ENCODE data around the gene SIRT7.

SIRT7 gene

GRCh38 chr17:81942167-81942553 is 24.2 kb upstream of the SIRT7 start:
- no peak overlapping the region for H2AFZ ChIP-seq (ENCODE audit: insufficient read depth, low read length, poor library complexity)
- H3K79me1 ChIP-seq (ENCODE audit: low read length): peaks cover 3% of the 10 kb centered on the region
- no peak overlapping the region for H2BK12ac ChIP-seq (ENCODE audit: low read length)
- no peaks in the 10 kb centered on the region for H3K27me3 ChIP-seq (ENCODE audit: insufficient read depth, low read length)
- H4K91ac ChIP-seq (ENCODE audit: low read depth, low read length): no peak overlapping the region
- no peak overlapping the region for H2BK120ac ChIP-seq (ENCODE audit: insufficient read depth, low read length, poor library complexity)
- no peak overlapping the region for H3K4me2 ChIP-seq (ENCODE audit: low read length)
- no peak overlapping the region for H4K12ac ChIP-seq (ENCODE audit: low read depth, low read length)
- no peak overlapping the region for H4K8ac ChIP-seq (ENCODE audit: low read depth, low read length)
- H3K4me1 ChIP-seq (ENCODE audit: control insufficient read depth in 1 of 2, insufficient read depth in 2 of 2, low read length in 2 of 2): no peaks in the 10 kb centered on the region
- WGBS (ENCODE audit: extremely low coverage, insufficient coverage, insufficient read length): no CpG with 5 or more reads among the region's 12 CpGs
- no peak overlapping the region for H2AK5ac ChIP-seq (ENCODE audit: low read length)
- DNase-seq: no peak
- no peak overlapping the region for H3K18ac ChIP-seq (ENCODE audit: low read length)
- no peak overlapping the region for H3K27ac ChIP-seq (ENCODE audit: low read depth, low read length)
- no peaks in the 10 kb centered on the region for H3K36me3 ChIP-seq (ENCODE audit: control insufficient read depth in 1 of 2, insufficient read depth in 2 of 2, low read length in 2 of 2)
- no peak overlapping the region for H2BK5ac ChIP-seq (ENCODE audit: low read depth, low read length, poor library complexity)
- no peak overlapping the region for H3K4me3 ChIP-seq (ENCODE audit: low read depth, low read length)
- no peak overlapping the region for H3K9ac ChIP-seq (ENCODE audit: low read length)
- H3K79me2 ChIP-seq (ENCODE audit: control insufficient read depth, insufficient read depth, low read length, poor library complexity): no peaks in the 10 kb centered on the region
- no peaks in the 10 kb centered on the region for H3K9me3 ChIP-seq (ENCODE audit: insufficient read depth, low read depth, low read length)
- H3K23ac ChIP-seq (ENCODE audit: low read length): no peak overlapping the region
- no peak overlapping the region for H3K14ac ChIP-seq (ENCODE audit: low read length)
- H3K4ac ChIP-seq (ENCODE audit: low read depth, low read length): no peak overlapping the region

DNA sequence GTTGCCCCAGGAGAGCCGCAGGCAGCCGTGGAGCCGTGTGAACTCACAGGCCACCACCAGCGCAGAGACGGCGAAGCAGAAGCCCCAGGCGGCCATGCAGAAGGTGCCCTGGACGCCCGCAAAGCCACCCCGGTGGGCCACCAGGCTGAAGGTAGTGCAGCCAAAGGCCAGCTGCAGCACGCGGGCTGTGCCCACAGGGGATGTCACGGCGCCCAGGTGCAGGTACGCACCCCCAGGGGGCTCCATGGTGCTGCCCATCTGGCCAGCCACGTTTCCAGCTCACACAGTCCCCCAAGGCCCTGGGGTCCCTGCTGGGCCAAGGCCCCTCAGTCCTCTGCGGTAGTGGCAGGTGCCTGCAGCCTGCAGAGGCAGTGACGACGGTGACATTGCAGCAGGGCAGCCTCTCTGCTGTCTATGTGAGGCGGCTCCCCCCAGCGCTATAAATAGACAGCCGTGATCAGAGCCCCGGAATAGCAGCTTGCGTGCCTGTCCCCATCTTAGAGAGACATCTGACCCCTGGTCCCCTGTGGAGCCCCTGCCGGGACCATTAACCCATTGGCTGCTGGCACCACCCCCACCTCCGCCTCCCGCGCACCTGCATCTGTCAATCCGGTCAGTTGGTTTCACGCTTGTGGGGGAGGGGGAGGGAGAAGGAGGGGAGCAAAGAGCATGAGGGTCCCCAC is 23.6 kb upstream of the SIRT7 start:
- H3K79me2 ChIP-seq (ENCODE audit: control insufficient read depth, insufficient read depth, low read length, poor library complexity): peaks cover 4% of the 10 kb centered on the region
- no peak overlapping the region for H2AK5ac ChIP-seq (ENCODE audit: low read length)
- H2BK120ac ChIP-seq (ENCODE audit: insufficient read depth, low read length, poor library complexity): no peak overlapping the region
- no peak overlapping the region for H3K27ac ChIP-seq (ENCODE audit: low read depth, low read length)
- H3K18ac ChIP-seq (ENCODE audit: low read length): no peak overlapping the region
- no peak overlapping the region for H3K23ac ChIP-seq (ENCODE audit: low read length)
- no peak overlapping the region for H4K12ac ChIP-seq (ENCODE audit: low read depth, low read length)
- H2BK5ac ChIP-seq (ENCODE audit: low read depth, low read length, poor library complexity): no peak overlapping the region
- no peak overlapping the region for H3K4ac ChIP-seq (ENCODE audit: low read depth, low read length)
- peaks cover 7% of the 10 kb centered on the region for H3K79me1 ChIP-seq (ENCODE audit: low read length)
- H3K4me2 ChIP-seq (ENCODE audit: low read length): no peak overlapping the region
- no peak overlapping the region for H3K14ac ChIP-seq (ENCODE audit: low read length)
- H3K27me3 ChIP-seq (ENCODE audit: insufficient read depth, low read length): no peaks in the 10 kb centered on the region
- no peak overlapping the region for H4K8ac ChIP-seq (ENCODE audit: low read depth, low read length)
- no peak overlapping the region for H4K91ac ChIP-seq (ENCODE audit: low read depth, low read length)
- no peaks in the 10 kb centered on the region for H3K36me3 ChIP-seq (ENCODE audit: control insufficient read depth in 1 of 2, insufficient read depth in 2 of 2, low read length in 2 of 2)
- no peak overlapping the region for H2AFZ ChIP-seq (ENCODE audit: insufficient read depth, low read length, poor library complexity)
- no peak overlapping the region for H2BK12ac ChIP-seq (ENCODE audit: low read length)
- peaks cover 3 to 4% of the 10 kb centered on the region in 2 experiments for H3K4me1 ChIP-seq (ENCODE audit: control insufficient read depth in 1 of 2, insufficient read depth in 2 of 2, low read length in 2 of 2)
- no peak for DNase-seq
- peak overlapping the region; percentile 40 for H3K4me3 ChIP-seq (ENCODE audit: low read depth, low read length)
- H3K9me3 ChIP-seq (ENCODE audit: insufficient read depth, low read depth, low read length): no peaks in the 10 kb centered on the region
- WGBS (ENCODE audit: extremely low coverage, insufficient coverage, insufficient read length): no CpG with 5 or more reads among the region's 30 CpGs
- H3K9ac ChIP-seq (ENCODE audit: low read length): no peak overlapping the region

DNA sequence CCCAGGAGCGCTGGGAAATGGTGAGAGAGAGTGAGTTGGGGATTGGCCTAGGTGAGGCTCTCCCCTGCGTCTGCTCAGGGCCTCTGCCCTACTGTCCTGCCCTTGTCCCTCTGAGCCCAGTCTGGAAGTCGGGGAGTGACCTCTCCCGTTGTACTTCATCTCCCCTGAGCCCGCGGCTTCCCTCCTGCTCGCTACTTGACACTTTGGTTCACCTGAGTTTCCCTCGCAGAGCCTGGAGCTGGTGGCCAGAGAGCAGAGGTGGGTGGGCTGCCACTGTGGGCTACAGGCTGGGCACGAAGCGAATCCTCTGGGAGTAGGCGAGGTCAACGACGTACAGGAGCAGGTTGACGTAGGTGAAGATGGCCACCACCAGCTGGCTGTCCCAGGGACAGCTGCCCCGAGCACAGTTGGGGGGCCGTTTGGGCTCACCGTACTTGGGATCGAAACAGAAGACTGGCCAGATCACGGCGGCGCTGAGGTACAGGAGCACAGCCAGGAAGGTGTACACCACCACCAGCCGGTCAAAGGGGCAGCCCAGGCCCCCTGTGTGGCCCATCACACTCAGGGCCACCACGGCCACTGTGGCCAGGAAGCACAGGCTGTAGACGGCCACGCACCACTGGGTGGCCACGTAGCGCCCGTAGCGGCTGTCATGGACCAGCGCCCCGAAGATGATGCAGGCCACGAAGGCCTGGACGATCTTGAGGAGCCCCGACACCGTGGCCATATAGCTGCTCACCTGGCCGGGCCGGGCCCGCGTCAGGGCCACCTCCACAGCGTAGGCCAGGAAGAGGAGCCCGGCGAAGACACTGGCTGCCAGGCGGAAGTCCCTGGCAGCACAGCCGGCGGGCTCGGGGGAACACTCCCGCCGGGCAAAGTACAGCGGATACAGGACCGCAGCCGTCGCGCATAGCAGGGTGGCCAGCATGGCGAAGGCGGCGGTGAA is 22.8 kb upstream of the SIRT7 start:
- Histone ChIP-seq H3K14ac (ENCODE audit: low read length) (no peak overlapping the region), H3K4me3 (ENCODE audit: low read depth, low read length) (no peak overlapping the region), H2BK12ac (ENCODE audit: low read length) (no peak overlapping the region), H2BK120ac (ENCODE audit: insufficient read depth, low read length, poor library complexity) (no peak overlapping the region), H3K23ac (ENCODE audit: low read length) (no peak overlapping the region), H3K79me1 (ENCODE audit: low read length) (peaks cover 9% of the 10 kb centered on the region), H2BK5ac (ENCODE audit: low read depth, low read length, poor library complexity) (no peak overlapping the region), H3K27ac (ENCODE audit: low read depth, low read length) (no peak overlapping the region), H3K9ac (ENCODE audit: low read length) (no peak overlapping the region), H3K79me2 (ENCODE audit: control insufficient read depth, insufficient read depth, low read length, poor library complexity) (peaks cover 4% of the 10 kb centered on the region), H3K9me3 (ENCODE audit: insufficient read depth, low read depth, low read length) (no peaks in the 10 kb centered on the region), H4K8ac (ENCODE audit: low read depth, low read length) (no peak overlapping the region), H3K27me3 (ENCODE audit: insufficient read depth, low read length) (no peaks in the 10 kb centered on the region), H2AK5ac (ENCODE audit: low read length) (no peak overlapping the region), H3K4ac (ENCODE audit: low read depth, low read length) (no peak overlapping the region), H3K4me2 (ENCODE audit: low read length) (no peak overlapping the region), H4K91ac (ENCODE audit: low read depth, low read length) (no peak overlapping the region), H3K18ac (ENCODE audit: low read length) (no peak overlapping the region), H3K4me1 (ENCODE audit: control insufficient read depth in 1 of 2, insufficient read depth in 2 of 2, low read length in 2 of 2) (peaks cover 6 to 9% of the 10 kb centered on the region in 2 experiments), H3K36me3 (ENCODE audit: control insufficient read depth in 1 of 2, insufficient read depth in 2 of 2, low read length in 2 of 2) (no peaks in the 10 kb centered on the region), H2AFZ (ENCODE audit: insufficient read depth, low read length, poor library complexity) (no peak overlapping the region), H4K12ac (ENCODE audit: low read depth, low read length) (no peak overlapping the region)
- WGBS (ENCODE audit: extremely low coverage, insufficient coverage, insufficient read length): no CpG with 5 or more reads among the region's 56 CpGs
- DNase-seq: no peak

DNA sequence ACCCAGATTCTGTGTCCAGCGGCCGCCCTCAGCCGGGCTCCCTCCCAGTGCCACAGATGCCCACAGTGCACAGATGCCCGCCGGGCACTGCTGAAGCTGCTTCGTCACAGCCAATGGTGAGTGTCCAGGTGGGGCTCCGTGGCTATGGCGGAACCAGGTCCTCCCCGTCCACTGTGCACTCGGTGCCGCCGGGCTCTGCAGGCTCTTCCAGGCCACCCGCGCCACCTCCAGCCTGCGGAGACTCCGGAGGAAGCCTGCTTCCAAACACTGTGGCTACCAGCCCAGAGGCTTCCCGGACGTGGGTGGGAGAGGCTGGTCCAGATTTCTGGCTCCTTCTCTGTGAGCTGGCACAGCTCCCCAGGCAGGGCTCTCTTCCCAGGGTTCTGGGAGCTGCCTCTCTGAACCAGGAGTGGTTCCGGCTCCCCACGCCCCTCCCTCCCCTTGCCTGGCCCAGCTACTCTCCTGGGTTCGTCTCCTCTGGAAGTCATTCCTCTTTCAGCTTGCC is 22.0 kb upstream of the SIRT7 start:
- Histone ChIP-seq H3K14ac (ENCODE audit: low read length) (no peak overlapping the region), H2AK5ac (ENCODE audit: low read length) (no peak overlapping the region), H2AFZ (ENCODE audit: insufficient read depth, low read length, poor library complexity) (no peak overlapping the region), H3K9ac (ENCODE audit: low read length) (no peak overlapping the region), H3K4me3 (ENCODE audit: low read depth, low read length) (no peak overlapping the region), H3K79me2 (ENCODE audit: control insufficient read depth, insufficient read depth, low read length, poor library complexity) (peaks cover 4% of the 10 kb centered on the region), H3K23ac (ENCODE audit: low read length) (no peak overlapping the region), H4K91ac (ENCODE audit: low read depth, low read length) (no peak overlapping the region), H3K9me3 (ENCODE audit: insufficient read depth, low read depth, low read length) (no peaks in the 10 kb centered on the region), H3K4me2 (ENCODE audit: low read length) (no peak overlapping the region), H3K27me3 (ENCODE audit: insufficient read depth, low read length) (no peaks in the 10 kb centered on the region), H3K79me1 (ENCODE audit: low read length) (peaks cover 9% of the 10 kb centered on the region), H4K12ac (ENCODE audit: low read depth, low read length) (no peak overlapping the region), H4K8ac (ENCODE audit: low read depth, low read length) (no peak overlapping the region), H2BK12ac (ENCODE audit: low read length) (no peak overlapping the region), H2BK120ac (ENCODE audit: insufficient read depth, low read length, poor library complexity) (no peak overlapping the region), H3K36me3 (ENCODE audit: control insufficient read depth in 1 of 2, insufficient read depth in 2 of 2, low read length in 2 of 2) (peaks cover 3% of the 10 kb centered on the region in 2 experiments), H3K4me1 (ENCODE audit: control insufficient read depth in 1 of 2, insufficient read depth in 2 of 2, low read length in 2 of 2) (peaks cover 6 to 9% of the 10 kb centered on the region in 2 experiments), H3K18ac (ENCODE audit: low read length) (no peak overlapping the region), H3K27ac (ENCODE audit: low read depth, low read length) (no peak overlapping the region), H2BK5ac (ENCODE audit: low read depth, low read length, poor library complexity) (no peak overlapping the region), H3K4ac (ENCODE audit: low read depth, low read length) (no peak overlapping the region)
- no peak for DNase-seq
- no CpG with 5 or more reads among the region's 21 CpGs for WGBS (ENCODE audit: extremely low coverage, insufficient coverage, insufficient read length)
